HepG2 (cell line): ENCODE results near the gene EPB41L2.

Source experiments
- ARID5B ChIP-seq: IDR thresholded peaks from 2 replicates; pipeline ENCODE4 v1.4.0; 2020; ENCODE audit warnings: mild to moderate bottlenecking, missing genetic modification reagents
- CHD4 ChIP-seq: fragments of 200-600 bp; sonication (generic); IDR thresholded peaks from 2 replicates; pipeline ENCODE4 v1.7.0; 2017; ENCODE audit warnings: mild to moderate bottlenecking, low read length, borderline replicate concordance
- CTCF ChIP-seq: sonication (generic); formaldehyde crosslinking; IDR thresholded peaks from 2 replicates; pipeline ENCODE4 v1.5.0; 2020; ENCODE audit warnings: mild to moderate bottlenecking, missing genetic modification reagents, moderate library complexity
- DNMT1 ChIP-seq: sonication (generic); formaldehyde crosslinking; IDR thresholded peaks from 2 replicates; pipeline ENCODE4 v1.5.1; 2020; ENCODE audit warnings: mild to moderate bottlenecking, missing genetic modification reagents
- EP300 ChIP-seq, 3 experiments: sonication (generic) in 1 of 3; formaldehyde crosslinking in 1 of 3; IDR thresholded peaks; 2 replicates each; pipeline versions ENCODE4 v1.5.1 to v1.6.1; 2011 to 2020; ENCODE audit warnings: low read depth in 2 of 3, low read length in 2 of 3, borderline replicate concordance in 1 of 3, improper control_type of control experiment in 1 of 3, mild to moderate bottlenecking in 1 of 3, missing genetic modification reagents in 1 of 3, moderate library complexity in 1 of 3
- GABPB1 ChIP-seq: IDR thresholded peaks from 2 replicates; pipeline ENCODE4 v1.6.1; 2016; ENCODE audit warnings: mild to moderate bottlenecking, missing genetic modification reagents, moderate library complexity, missing compliant biosample characterization
- KAT8 ChIP-seq: IDR thresholded peaks from 2 replicates; pipeline ENCODE4 v1.6.1; 2016; ENCODE audit warnings: missing genetic modification reagents, missing compliant biosample characterization
- NFRKB ChIP-seq: fragments of 450-650 bp; IDR thresholded peaks from 2 replicates; pipeline ENCODE4 v1.6.1; 2017
- RFX5 ChIP-seq: IDR thresholded peaks from 2 replicates; pipeline ENCODE4 v1.6.1; 2011; ENCODE audit warnings: low read depth, low read length, improper control_type of control experiment
- ZNF317 ChIP-seq: sonication (generic); formaldehyde crosslinking; IDR thresholded peaks from 2 replicates; pipeline ENCODE4 v1.5.0; 2020; ENCODE audit warnings: mild to moderate bottlenecking, missing genetic modification reagents
- ZNF558 ChIP-seq: sonication (generic); formaldehyde crosslinking; IDR thresholded peaks from 2 replicates; pipeline ENCODE4 v1.9.0; 2022; ENCODE audit warnings: mild to moderate bottlenecking, missing genetic modification reagents, borderline replicate concordance

GRCh38 chr6:130994319-130995097, 68.5 kb downstream of the EPB41L2 start:
- TF ChIP-seq KAT8 (CRISPR knock-in tag), result no peak
- no peak for TF ChIP-seq GABPB1 (CRISPR knock-in tag)
- no peak for TF ChIP-seq CHD4
- TF ChIP-seq EP300 (IDR thresholded peaks at IDR 0.05; ENCODE audit: low read depth in 2 of 2, low read length in 2 of 2), result no peak
- TF ChIP-seq EP300 (CRISPR knock-in tag; IDR thresholded peaks at IDR 0.05; ENCODE audit: borderline replicate concordance), result no peak
- TF ChIP-seq RFX5, result no peak
- no peak for TF ChIP-seq ZNF558 (CRISPR knock-in tag)
- TF ChIP-seq DNMT1 (CRISPR knock-in tag), result no peak
- TF ChIP-seq ZNF317 (CRISPR knock-in tag), result peak; percentile 88; the same call in 1 of the 2 replicates
- no peak for TF ChIP-seq ARID5B
- no peak for TF ChIP-seq NFRKB
- TF ChIP-seq CTCF (CRISPR knock-in tag), result no peak
